Stimulated activated CD4-positive, alpha-beta T cell treated with anti-CD3 and anti-CD28 coated beads, Interleukin-15, amount 100 ng/mL, for 24 hours (primary cell): Measurements from ENCODE around the gene RTN1.
"Not testable (repeated sequence)": the region's sequence is repeated elsewhere in the genome, so short reads cannot be mapped to it uniquely, and the experiment has no call there.

Experiments used
- DNase-seq: peaks from one replicate; pipeline ENCODE4 v3.0.0-alpha.2; 2020

Gene RTN1

DNA sequence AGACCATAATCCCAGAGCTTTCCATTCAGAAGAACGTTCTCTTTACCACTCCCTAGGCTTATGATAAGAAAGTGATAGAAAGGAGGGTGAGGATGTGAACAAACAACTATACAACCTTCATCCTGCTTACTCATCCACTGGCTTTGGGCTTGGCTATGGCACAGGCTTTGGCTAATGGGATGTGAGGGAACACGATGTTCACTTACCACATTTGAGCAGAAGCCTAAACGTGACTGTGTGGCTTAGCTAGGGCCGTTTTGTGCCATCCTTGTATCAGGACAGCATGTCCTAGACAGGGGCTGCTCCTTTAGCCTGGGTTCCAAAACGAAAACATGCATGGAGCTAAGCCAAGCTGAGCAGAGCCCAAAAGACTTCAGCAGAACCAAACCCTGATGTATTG, 175.4 kb downstream of the RTN1 start:
- no peak for DNase-seq

DNA sequence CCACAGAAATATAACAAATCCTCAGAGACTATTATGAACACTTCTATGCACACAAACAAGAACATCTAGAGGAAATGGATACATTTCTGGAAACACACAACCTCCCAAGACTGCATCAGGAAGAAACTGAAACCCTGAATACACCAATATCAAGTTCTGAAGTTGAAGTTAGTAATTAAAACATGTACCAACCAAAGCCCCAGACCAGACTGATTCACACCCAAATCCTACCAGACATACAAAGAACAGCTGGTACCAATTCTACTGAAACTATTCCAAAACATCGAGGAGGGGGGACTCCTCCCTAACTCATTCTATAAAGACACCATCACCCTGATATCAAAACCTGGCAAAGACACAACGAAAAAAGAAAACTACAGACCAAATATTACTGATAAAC, 179.3 kb downstream of the RTN1 start:
- DNase-seq = no peak

GRCh38 chr14:59690426-59690825, 180.2 kb downstream of the RTN1 start:
- DNase-seq = no peak

DNA sequence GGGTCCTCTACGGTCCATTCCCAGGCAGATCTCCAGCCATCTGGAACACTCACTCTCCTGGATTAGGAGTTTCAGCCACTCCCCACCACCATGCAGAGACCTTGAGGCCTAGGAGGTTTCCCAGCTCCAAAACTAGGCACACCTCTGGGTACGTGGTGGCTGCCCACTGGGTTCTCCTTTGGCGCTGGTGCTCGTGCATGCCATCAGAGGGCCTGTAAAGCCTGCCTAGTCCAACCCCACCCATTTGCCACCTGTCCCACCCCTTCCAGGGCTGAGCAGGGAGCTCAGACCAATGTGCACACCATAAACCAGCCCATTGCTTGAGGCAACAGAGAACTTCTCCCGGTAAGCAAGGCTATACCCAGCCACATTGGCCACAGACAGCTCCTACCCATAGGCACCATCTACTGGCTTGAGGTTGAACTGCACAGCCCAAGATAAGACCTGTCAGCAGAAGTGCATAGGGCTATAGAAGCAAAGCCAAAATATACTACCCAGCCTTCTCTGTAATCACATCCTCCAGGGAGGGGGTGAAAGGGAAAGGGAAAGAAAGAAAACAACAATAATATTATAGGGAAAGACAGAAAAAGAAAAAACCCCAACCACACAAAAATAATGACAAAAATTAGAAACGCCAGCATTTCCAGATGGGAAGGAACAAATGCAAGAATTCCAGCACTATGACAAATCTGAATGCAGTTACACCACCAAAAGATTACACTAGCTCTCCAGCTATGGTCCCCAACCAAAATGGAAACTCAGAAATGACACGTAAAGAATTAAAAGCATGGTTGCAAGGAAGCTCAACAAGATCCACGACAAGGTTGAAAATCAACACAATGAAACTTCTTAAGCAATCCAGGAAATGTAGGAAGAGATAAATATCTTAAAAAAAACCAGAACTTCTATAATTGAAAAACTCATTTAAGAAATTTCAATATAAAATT, 182.1 kb downstream of the RTN1 start:
- DNase-seq = peak; percentile 48

- no peak for DNase-seq
These were observed 182.9 kb downstream of the RTN1 start for GRCh38 chr14:59687663-59688062.

DNA sequence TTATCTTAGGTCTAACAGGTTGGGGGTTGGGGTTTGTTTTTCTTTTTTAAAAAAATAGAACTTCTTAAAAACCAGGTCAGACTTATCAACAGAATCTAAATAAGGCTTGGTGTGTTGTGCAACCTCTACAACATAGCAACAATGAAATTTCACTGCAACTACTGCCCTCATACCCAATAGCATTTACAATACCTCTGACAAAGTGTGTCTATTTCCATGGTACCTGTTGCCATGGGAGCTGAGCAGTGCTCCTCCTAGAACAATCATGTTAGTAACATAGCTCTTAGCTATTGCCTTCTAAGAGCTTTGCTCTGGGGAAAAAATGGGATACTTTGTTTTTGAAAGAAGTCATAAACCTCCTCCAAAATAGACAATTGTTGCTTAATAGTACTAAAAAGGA, 190.7 kb downstream of the RTN1 start:
- DNase-seq = no peak

DNA sequence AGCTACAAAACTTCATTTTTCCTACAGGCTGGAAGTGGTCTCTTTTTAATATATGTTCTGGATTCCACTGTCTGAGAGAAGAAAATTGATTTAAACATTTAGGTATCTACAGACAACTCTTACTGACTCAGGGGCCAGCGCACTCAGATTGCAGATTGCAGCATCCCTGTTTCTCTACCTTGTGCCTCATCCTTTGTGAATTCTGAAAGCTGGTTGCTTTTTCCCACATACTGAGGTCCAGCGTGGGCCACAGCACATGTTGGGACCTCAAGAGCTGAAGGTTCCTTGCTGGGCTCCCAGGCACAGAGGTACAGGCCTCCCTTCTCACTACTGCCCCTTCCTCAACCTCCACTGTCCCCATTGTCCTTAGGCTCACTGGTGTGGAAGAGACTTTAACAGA, 192.2 kb downstream of the RTN1 start:
- no peak for DNase-seq

GRCh38 chr14:59677771-59678231, 192.8 kb downstream of the RTN1 start:
- DNase-seq = no peak

DNA sequence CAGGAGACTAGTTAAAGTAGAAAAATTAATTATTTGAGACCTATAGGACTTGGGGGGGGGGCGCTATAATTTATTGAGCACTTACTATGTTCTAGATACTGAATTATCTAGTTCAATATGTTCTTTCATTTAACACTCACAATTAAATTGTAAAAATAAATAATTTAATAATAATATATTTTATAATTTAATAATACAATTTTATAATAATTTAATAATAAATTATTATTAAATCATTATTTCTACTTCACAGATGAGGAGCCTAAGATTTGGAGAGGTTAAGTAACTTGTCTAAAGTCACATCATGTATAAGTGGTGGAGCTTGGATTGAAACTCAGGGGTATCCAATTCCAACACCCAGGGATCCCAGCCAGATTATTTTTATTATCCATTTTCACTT, 195.2 kb downstream of the RTN1 start:
- no peak for DNase-seq

GRCh38 chr14:59664741-59665140, 205.8 kb downstream of the RTN1 start:
- no peak for DNase-seq

GRCh38 chr14:59657769-59658168, 212.8 kb downstream of the RTN1 start:
- no peak for DNase-seq

DNA sequence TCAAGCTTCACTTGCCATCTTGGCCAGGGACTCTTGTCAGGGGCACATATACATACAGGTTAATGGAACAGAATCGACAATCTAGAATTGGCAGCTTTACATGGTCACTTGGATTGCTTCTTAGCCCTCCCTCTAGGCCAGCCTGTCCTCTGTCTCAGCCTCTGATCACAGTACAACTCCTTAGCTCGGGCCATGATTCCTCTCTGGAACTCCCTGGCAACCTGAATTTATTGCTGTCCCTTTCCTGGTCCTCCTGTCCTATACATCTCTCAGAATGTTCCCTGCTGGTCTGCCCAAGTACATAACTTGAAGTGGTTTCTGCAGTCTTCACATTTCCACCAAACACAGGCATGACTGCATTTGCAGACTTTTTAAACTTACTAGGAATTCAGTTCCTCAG, 214.1 kb downstream of the RTN1 start:
- DNase-seq = no peak

- DNase-seq = not testable (repeated sequence)
These were observed 216.4 kb downstream of the RTN1 start for GRCh38 chr14:59654131-59654530.

GRCh38 chr14:59646832-59647231, 223.7 kb downstream of the RTN1 start:
- not testable (repeated sequence) for DNase-seq

DNA sequence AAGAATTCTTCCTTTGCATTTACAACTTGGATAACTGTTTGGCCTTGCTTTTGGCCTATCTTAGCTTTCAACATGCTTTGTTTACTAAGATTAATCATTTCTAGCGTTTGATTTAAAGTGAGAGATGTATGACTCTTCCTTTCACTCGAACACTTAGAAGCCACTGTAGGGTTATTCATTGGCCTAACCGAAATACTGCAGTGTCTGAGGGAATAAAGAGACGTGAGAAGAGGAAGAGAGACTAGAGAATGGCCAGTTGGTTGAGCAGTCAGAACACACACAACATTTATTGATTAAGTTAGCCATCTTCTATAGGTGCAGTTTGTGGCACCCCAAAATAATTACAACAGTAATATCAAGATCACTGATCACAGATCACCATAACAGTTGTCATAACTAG, 231.7 kb downstream of the RTN1 start:
- DNase-seq = no peak

DNA sequence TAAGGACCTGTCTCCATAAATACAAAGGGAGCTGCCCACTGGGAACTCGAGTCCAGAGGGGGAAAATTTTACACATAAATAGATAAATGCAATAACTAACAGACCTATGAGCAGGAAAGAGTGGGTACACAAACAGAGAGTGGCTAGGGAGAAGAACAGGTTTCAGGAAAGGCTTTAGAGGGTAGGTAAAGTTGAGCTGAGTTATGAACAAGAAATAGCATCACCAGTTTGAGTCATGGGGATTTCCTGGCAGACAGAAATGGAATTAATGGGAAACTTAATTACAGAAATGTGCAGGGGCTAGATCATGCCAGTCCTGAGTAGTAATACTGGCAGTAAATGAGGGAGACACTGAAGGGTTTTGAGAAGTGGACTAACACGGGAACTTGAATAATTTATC, 236.0 kb downstream of the RTN1 start:
- DNase-seq = no peak

- no peak for DNase-seq
These were observed 237.1 kb downstream of the RTN1 start for GRCh38 chr14:59633486-59633885.

- DNase-seq = peak; percentile 38
These were observed 238.2 kb downstream of the RTN1 start for GRCh38 chr14:59632381-59632780.

- DNase-seq = peak; percentile 4
These were observed 239.3 kb downstream of the RTN1 start for GRCh38 chr14:59631237-59631636.

DNA sequence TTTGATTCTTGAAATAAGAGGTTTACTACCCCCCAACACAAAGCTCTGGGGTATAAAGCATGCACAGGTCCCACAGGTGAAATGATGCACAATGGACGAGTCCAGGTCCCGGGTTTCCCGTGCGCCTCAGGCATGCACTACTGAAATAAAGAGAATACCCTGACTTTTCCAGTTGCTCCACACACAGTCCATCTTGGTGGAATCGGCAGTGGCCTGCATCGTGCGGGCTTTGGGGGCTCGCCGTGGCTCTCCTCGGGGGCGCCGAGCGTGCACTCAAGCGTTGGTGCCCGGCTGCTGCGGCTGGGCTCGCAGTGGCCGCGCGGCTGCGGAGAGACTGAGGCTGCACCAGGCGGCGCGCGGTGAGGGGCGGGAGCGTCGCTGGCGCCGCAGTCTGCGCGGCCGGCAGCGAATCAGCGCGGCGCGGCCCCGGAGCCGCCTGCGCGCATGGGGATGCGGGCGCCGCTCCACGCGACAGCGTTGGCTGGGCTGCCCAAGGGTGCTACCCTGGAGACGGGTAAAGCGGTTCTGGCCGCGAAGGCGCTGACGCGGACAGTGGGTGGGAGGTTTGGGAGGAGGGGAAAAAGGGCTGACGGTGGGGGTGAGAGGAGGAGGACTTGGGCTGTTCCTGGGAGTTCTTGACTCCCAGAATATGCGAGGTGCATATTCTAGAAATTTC, 240.2 kb downstream of the RTN1 start:
- peak; percentile 17 for DNase-seq

- no peak for DNase-seq
These were observed 240.9 kb downstream of the RTN1 start for GRCh38 chr14:59629444-59630287.

DNA sequence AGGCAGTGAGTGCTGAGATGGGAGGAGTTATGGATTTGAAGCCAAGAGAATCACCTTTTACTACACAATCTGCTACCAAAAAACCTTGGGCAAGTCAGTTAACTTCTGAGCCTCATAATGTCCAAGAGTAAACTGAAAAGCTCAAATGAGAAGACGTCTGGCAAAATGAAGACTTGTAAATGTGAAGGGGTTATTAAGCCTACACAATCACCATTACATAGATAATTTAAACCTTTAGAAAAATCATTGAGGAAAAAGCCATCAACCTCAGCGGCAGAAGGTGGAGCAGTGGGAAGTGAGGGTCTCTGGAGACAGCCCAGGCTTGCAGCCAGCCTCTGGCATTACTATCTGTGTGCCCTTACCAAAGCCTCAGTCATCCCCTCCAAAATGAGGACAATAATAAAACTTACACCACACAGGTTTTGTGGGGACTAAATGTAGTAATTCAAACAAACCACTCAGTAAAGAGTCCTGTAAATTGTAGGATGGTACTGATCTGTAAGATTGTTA, 243.5 kb downstream of the RTN1 start:
- DNase-seq = no peak

DNA sequence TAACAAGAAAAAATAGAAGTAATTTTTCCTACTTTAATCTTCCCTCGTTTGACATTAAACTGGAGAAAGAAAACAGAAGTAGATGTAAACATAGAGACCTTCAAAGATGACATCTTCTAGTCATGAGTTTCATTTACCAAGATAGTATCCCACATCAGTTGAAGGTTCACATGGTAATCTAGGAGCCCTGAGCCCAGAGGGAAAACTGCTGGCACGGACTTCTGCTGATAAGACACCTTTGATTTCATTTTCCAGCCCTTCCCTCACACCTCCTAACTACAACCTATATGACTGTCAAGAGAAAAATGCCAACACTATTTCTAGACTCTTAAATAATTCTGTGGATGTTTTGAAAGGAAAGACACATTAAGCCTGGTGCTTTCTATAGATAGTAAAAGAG, 247.9 kb downstream of the RTN1 start:
- DNase-seq = no peak
